Aorta (tissue), 5 donors: ENCODE data around the gene CACNA1D. TPM values are rescaled to one million over a fixed set of nuclear protein-coding genes. Genes with fewer than 3 reads are reported as not detected.
A peak's percentile ranks its signal among the peaks of the same experiment; 100 is the strongest.

ENCODE experiments used
- ATAC-seq: fragments of 200-7000 bp; cut with Tn5 transposase; one replicate; pipeline ENCODE4 v1.9.1; 2022; ENCODE audit warnings: moderate library complexity; ENCODE audit not compliant: low FRiP score
- DNase-seq, 2 donors: peaks; one replicate each; pipeline ENCODE4 v3.0.0-alpha.2; 2020
- H3K27ac ChIP-seq, 2 donors: one replicate each; pipeline ENCODE4 v1.5.1; 2013; ENCODE audit warnings: low read length in 2 of 2, mild to moderate bottlenecking in 2 of 2, moderate library complexity in 2 of 2, control low read depth in 1 of 2, inconsistent platforms in 1 of 2, low read depth in 1 of 2
- H3K27me3 ChIP-seq, 2 donors: one replicate each; pipeline ENCODE4 v1.6.1; 2013; ENCODE audit warnings: control low read depth in 1 of 2, low read length in 1 of 2, mild to moderate bottlenecking in 1 of 2, moderate library complexity in 1 of 2; ENCODE audit not compliant: insufficient read depth in 2 of 2, control insufficient read depth in 1 of 2
- H3K36me3 ChIP-seq, 2 donors: one replicate each; pipeline ENCODE4 v1.6.1; 2013; ENCODE audit warnings: control low read depth in 1 of 2, low read length in 1 of 2, mild to moderate bottlenecking in 1 of 2; ENCODE audit not compliant: insufficient read depth in 2 of 2, control insufficient read depth in 1 of 2
- H3K4me1 ChIP-seq, 2 donors: one replicate each; pipeline ENCODE4 v1.6.1; 2013; ENCODE audit warnings: low read length in 2 of 2, control low read depth in 1 of 2, mild to moderate bottlenecking in 1 of 2, moderate library complexity in 1 of 2; ENCODE audit not compliant: insufficient read depth in 2 of 2, control insufficient read depth in 1 of 2
- H3K4me3 ChIP-seq, 2 donors: one replicate each; pipeline ENCODE4 v1.5.1; 2013; ENCODE audit warnings: low read length in 2 of 2, control low read depth in 1 of 2, mild to moderate bottlenecking in 1 of 2
- H3K9me3 ChIP-seq: one replicate; pipeline ENCODE4 v1.6.1; 2013; ENCODE audit warnings: mild to moderate bottlenecking, low read length; ENCODE audit not compliant: control insufficient read depth
- WGBS, 2 donors: extraction: QIAGEN DNeasy Blood & Tissue Kit; methylation state at CpG; one replicate each; pipeline ENCODE4 v1.1.7; 2013; 5-methylcytosine and 5-hydroxymethylcytosine counted together
- intact Hi-C, 2 donors: fragments of 100-400 bp; cut with DNase I; formaldehyde crosslinking; loops; one replicate each; pipeline versions ENCODE4 v1.14.2 to v1.15.0; 2022
- polyA plus RNA-seq, 2 donors: library from polyadenylated mRNA; stranded (reverse); fragments of 200-250 nt; gene quantifications; one replicate each; pipeline ENCODE4 v1.2.3, GENCODE V29; 2013
- total RNA-seq, 2 donors: library from RNA; stranded (reverse); fragmentation: NEBNext Ultra II Directional; extraction: Animal tissue kit (Norgen Biotek cat#: 25700); gene quantifications; one replicate each; pipeline ENCODE4 v1.2.1, GENCODE V29; 2021
- donor health status: healthy with polysubstance abuse.
- donor health status: Bipolar disorder and iron deficiency.
- donor health status: DM: no; HTN: no; CAD: no.
- donor health status: DM: no; HTN: no; CAD: no.
- donor health status: DM: yes; HTN: yes; CAD: no.

The CACNA1D gene
- total and polyA plus RNA-seq, 4 donors, result 0.25 to 7.4 (median 0.78) TPM; not detected in 1

GRCh38 chr3:53749448-53749847, 255.0 kb downstream of the CACNA1D start:
- H3K27me3 ChIP-seq, result no peaks in the 10 kb centered on the region
- no peaks in the 10 kb centered on the region for H3K9me3 ChIP-seq
- H3K27ac ChIP-seq, result no peak overlapping the region
- H3K36me3 ChIP-seq, result no peaks in the 10 kb centered on the region
- H3K4me1 ChIP-seq, result no peaks in the 10 kb centered on the region
- no peak overlapping the region for H3K4me3 ChIP-seq
- no peak for ATAC-seq
- intact Hi-C loops, result loop anchor here in 1 of 2 donors (10.0 kb wide), 1 partner anchor 45 kb away; no protein-coding TSS in a partner anchor
- DNase-seq, result no peak
- 93 to 95% methylated on average over 5 of the region's 5 CpGs for WGBS, 2 donors

GRCh38 chr3:53750253-53751210, 256.1 kb downstream of the CACNA1D start:
- Histone ChIP-seq H3K4me3 (no peak overlapping the region), H3K36me3 (no peaks in the 10 kb centered on the region), H3K4me1 (no peaks in the 10 kb centered on the region), H3K27ac (no peak overlapping the region), H3K9me3 (no peaks in the 10 kb centered on the region), H3K27me3 (no peaks in the 10 kb centered on the region)
- 84 to 89% methylated on average over 17 of the region's 17 CpGs for WGBS, 2 donors
- intact Hi-C loops, result no loop called here
- DNase-seq (no peak), ATAC-seq (peak; percentile 9)

DNA sequence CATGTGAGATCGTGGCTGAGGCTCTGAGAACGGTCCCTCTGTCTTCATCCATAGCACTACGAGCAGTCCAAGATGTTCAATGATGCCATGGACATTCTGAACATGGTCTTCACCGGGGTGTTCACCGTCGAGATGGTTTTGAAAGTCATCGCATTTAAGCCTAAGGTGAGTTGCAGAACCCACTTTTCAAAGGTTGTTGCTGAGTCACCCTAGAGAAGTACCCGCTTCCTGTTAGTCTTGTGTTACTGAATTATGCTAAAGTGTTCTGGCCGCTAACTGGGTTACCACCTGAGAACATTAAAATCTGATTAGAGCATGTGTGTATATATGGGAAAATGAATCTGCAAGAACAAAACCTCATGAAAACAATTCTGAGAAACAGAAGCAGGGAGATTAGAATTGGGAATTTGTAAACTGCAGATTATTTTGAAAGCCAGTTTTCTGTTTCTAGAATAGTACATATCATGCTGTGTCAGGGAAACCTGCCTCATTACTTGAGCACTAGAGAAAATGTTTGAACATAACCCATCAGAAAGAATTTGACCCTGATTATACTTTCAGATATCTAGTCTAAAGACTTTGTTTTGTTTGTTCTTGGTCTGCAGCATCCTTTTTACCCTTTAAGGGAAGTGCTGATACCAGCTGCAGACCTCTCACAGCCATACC, 259.2 kb downstream of the CACNA1D start:
- H3K27me3 ChIP-seq, result no peaks in the 10 kb centered on the region
- no peak for ATAC-seq
- H3K4me1 ChIP-seq, result no peaks in the 10 kb centered on the region
- 89 to 92% methylated on average over 9 of the region's 9 CpGs for WGBS, 2 donors
- intact Hi-C loops, result no loop called here
- H3K9me3 ChIP-seq, result no peaks in the 10 kb centered on the region
- no peak overlapping the region for H3K27ac ChIP-seq
- DNase-seq, result no peak
- H3K4me3 ChIP-seq, result no peak overlapping the region
- H3K36me3 ChIP-seq, result no peaks in the 10 kb centered on the region

GRCh38 chr3:53754325-53754724, 259.9 kb downstream of the CACNA1D start:
- no peak overlapping the region for H3K4me3 ChIP-seq
- intact Hi-C loops, result no loop called here
- no peak overlapping the region for H3K27ac ChIP-seq
- H3K9me3 ChIP-seq, result no peaks in the 10 kb centered on the region
- no peak for ATAC-seq
- no peaks in the 10 kb centered on the region for H3K27me3 ChIP-seq
- no peaks in the 10 kb centered on the region for H3K4me1 ChIP-seq
- DNase-seq, result peak in 1 of 2 donors; percentile 72
- H3K36me3 ChIP-seq, result no peaks in the 10 kb centered on the region
- 85 to 92% methylated on average over 9 of the region's 9 CpGs for WGBS, 2 donors

DNA sequence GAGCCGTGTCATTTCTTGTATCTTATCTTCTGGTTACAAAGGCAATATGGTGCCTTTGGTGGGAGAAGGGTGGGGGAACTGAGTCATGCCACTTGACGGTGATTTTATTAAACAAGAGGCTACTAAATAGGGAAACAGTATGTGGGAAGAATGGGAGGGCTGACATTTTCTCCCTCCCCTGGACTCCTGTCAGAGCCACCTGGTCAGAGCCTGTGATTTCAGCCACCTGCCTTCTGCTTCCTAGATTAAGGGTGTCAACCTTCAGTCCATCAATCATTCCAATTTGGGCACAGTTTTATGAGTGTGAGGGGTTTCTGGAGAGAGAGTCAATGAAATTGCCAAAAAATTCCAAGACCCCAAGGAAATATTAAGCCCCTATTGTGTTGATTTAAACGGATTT, 264.4 kb downstream of the CACNA1D start:
- no peak for DNase-seq
- Histone ChIP-seq H3K4me1 (no peaks in the 10 kb centered on the region), H3K4me3 (no peak overlapping the region), H3K27ac (no peak overlapping the region), H3K9me3 (no peaks in the 10 kb centered on the region), H3K27me3 (no peaks in the 10 kb centered on the region), H3K36me3 (no peaks in the 10 kb centered on the region)
- 81 to 84% methylated on average over 3 of the region's 3 CpGs for WGBS, 2 donors
- intact Hi-C loops, result no loop called here
- no peak for ATAC-seq

DNA sequence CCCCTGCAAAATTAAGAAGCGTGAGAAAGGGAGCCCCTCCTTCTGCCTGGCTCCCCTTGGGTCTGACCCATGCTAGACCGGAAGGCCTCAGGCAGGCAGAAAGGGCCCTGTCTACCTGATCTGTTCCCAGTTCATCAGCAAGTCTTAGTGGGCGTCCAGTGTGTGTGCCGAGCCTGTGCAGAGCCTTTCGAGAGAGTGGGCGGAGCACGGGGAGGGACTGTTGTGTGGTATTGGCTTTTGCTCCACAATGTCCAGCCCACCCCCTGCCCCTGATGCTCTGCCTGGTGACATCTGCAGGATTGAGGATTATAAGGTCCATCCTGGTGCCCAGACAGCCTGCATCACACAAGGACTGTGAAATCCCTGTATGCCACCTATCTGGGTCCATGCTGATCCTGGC, 268.9 kb downstream of the CACNA1D start:
- no peak for DNase-seq
- no peaks in the 10 kb centered on the region for H3K9me3 ChIP-seq
- no peaks in the 10 kb centered on the region for H3K4me1 ChIP-seq
- no peak for ATAC-seq
- 84 to 87% methylated on average over 7 of the region's 7 CpGs for WGBS, 2 donors
- H3K27ac ChIP-seq, result no peak overlapping the region
- intact Hi-C loops, result no loop called here
- no peaks in the 10 kb centered on the region for H3K36me3 ChIP-seq
- no peak overlapping the region for H3K4me3 ChIP-seq
- no peaks in the 10 kb centered on the region for H3K27me3 ChIP-seq

DNA sequence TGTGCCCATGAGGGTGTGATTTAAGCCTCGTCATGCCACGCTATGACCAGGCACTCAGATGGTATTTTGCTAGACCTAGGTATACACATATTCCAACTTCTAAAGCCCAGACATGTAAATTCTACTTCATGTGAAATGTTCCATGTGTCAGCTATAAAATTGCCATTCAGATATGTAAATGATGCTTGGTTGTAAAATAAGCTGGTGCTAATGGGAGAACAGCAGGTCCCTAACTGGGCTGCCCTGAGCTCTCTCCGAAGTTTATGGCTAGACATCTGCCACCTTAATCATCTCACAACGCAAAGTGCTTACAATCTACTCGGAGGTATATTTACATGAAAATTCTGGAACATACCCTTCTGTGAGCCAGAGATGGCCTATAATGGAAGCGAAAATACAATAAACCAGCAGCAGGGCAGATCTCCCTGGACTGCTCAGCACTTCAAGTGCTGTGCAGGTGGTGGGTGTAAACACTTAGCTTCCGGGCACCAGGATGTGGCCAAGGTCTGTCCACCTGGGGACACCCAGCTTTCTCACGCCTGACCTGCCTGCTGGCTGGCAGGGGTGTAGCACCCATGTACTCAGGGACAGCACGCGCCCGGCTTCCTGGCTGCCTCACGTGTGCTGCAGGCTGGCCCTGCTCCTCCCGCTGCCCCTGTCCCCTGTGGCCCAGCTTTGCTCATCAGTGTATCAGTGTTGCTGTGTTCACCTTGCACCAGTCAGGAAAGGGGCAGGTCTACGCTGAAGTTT, 269.8 kb downstream of the CACNA1D start:
- DNase-seq (no peak), ATAC-seq (no peak)
- Histone ChIP-seq H3K4me3 (no peak overlapping the region), H3K27me3 (no peaks in the 10 kb centered on the region), H3K9me3 (no peaks in the 10 kb centered on the region), H3K27ac (no peak overlapping the region), H3K4me1 (no peaks in the 10 kb centered on the region), H3K36me3 (no peaks in the 10 kb centered on the region)
- intact Hi-C loops, result no loop called here
- WGBS, 2 donors, result 87% methylated on average over 14 of the region's 14 CpGs

DNA sequence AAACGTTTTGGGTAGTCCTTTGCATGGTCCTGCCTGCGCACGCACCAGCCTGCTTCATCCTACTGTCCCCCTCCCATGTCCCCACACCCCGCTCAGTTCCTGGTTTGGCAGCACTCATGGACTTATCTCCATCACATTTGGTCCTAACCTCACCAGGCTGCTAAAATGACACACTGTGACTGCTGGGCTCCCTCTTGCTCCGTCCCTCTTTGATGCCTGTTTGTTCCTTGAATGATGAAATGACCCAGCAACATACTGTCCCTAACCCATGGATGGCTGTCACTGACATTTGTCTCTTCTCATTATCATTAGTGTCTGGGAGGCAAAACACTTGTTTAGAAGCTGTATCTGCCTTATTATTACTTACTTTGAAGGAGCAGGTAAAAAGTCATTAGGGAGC, 271.3 kb downstream of the CACNA1D start:
- WGBS, 2 donors, result 82 to 87% methylated on average over 5 of the region's 5 CpGs
- no peak overlapping the region for H3K4me3 ChIP-seq
- H3K27ac ChIP-seq, result no peak overlapping the region
- H3K9me3 ChIP-seq, result no peaks in the 10 kb centered on the region
- no peak for ATAC-seq
- no peaks in the 10 kb centered on the region for H3K27me3 ChIP-seq
- no peaks in the 10 kb centered on the region for H3K36me3 ChIP-seq
- no peak for DNase-seq
- H3K4me1 ChIP-seq, result no peaks in the 10 kb centered on the region
- intact Hi-C loops, result no loop called here
